ENCODE measurements around the gene PCDHA7.

PCDHA7 gene

DNA sequence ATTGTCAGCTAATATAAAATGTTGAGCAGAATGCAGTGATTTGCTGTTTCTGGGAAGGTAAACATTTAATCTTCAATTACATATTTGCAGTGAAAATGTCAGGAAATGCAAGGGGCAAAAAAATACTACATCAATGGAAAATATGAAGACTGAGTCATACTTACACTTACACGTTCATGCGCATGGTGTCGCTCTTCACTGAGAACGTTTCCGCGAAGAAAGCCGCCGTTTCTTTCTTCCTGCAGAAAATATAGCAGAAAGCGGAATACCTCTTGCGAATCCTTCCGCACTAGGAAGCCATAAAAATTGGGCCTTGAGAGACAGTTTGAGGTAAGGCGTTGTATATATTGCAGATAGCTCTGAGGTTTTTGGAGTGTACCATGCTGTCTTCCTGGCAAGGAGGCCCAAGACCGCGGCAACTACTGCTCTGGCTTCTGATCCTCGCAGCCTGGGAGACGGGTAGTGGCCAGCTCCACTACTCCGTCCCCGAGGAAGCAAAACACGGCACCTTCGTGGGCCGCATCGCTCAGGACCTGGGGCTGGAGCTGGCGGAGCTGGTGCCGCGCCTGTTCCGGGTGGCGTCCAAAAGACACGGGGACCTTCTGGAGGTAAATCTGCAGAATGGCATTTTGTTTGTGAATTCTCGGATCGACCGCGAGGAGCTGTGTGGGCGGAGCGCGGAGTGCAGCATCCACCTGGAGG lies 48.0 kb downstream of the PCDHA7 start, which contains the start of gene PCDHA13:
Gene PCDHA13, plus strand, starts transcription at position 236 of the 702 bp plus-strand sequence. Its CDS starts 145 bp downstream, at position 381.
- H3K36me3 Mint-ChIP-seq (ENCODE audit: low read depth) = peaks cover 79% of the 10 kb centered on the region
- no peaks in the 10 kb centered on the region for H3K27me3 Mint-ChIP-seq (ENCODE audit: low read depth, poor library complexity)
- H3K4me3 Mint-ChIP-seq = no peak within 1 kb of the TSS
- no peak within 1 kb of the TSS for H3K27ac Mint-ChIP-seq
- peaks cover 76% of the 10 kb centered on the region for H3K9me3 Mint-ChIP-seq
- TF ChIP-seq, protein P1, sequence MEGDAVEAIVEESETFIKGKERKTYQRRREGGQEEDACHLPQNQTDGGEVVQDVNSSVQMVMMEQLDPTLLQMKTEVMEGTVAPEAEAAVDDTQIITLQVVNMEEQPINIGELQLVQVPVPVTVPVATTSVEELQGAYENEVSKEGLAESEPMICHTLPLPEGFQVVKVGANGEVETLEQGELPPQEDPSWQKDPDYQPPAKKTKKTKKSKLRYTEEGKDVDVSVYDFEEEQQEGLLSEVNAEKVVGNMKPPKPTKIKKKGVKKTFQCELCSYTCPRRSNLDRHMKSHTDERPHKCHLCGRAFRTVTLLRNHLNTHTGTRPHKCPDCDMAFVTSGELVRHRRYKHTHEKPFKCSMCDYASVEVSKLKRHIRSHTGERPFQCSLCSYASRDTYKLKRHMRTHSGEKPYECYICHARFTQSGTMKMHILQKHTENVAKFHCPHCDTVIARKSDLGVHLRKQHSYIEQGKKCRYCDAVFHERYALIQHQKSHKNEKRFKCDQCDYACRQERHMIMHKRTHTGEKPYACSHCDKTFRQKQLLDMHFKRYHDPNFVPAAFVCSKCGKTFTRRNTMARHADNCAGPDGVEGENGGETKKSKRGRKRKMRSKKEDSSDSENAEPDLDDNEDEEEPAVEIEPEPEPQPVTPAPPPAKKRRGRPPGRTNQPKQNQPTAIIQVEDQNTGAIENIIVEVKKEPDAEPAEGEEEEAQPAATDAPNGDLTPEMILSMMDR (IDR thresholded peaks at IDR 0.05) = no peak
- DNase-seq = no peak
- no peaks in the 10 kb centered on the region for H3K4me1 Mint-ChIP-seq

- peaks cover 74% of the 10 kb centered on the region for H3K9me3 Mint-ChIP-seq
- H3K27me3 Mint-ChIP-seq (ENCODE audit: low read depth, poor library complexity) = no peaks in the 10 kb centered on the region
- H3K4me1 Mint-ChIP-seq = no peaks in the 10 kb centered on the region
- no peak overlapping the region for H3K27ac Mint-ChIP-seq
- TF ChIP-seq, protein P1 (IDR thresholded peaks at IDR 0.05) = no peak
- H3K36me3 Mint-ChIP-seq (ENCODE audit: low read depth) = peaks cover 79% of the 10 kb centered on the region
- DNase-seq = no peak
- no peak overlapping the region for H3K4me3 Mint-ChIP-seq
Measured at GRCh38 chr5:140882591-140882899, 48.5 kb downstream of the PCDHA7 start.

- Mint-ChIP-seq H3K4me3 (no peak overlapping the region), H3K9me3 (peaks cover 66% of the 10 kb centered on the region), H3K27ac (no peak overlapping the region), H3K36me3 (ENCODE audit: low read depth) (peaks cover 77% of the 10 kb centered on the region), H3K27me3 (ENCODE audit: low read depth, poor library complexity) (no peaks in the 10 kb centered on the region), H3K4me1 (no peaks in the 10 kb centered on the region)
- TF ChIP-seq, protein P1 (IDR thresholded peaks at IDR 0.05) = no peak
- no peak for DNase-seq
Measured at GRCh38 chr5:140883373-140883772, 49.3 kb downstream of the PCDHA7 start.

DNA sequence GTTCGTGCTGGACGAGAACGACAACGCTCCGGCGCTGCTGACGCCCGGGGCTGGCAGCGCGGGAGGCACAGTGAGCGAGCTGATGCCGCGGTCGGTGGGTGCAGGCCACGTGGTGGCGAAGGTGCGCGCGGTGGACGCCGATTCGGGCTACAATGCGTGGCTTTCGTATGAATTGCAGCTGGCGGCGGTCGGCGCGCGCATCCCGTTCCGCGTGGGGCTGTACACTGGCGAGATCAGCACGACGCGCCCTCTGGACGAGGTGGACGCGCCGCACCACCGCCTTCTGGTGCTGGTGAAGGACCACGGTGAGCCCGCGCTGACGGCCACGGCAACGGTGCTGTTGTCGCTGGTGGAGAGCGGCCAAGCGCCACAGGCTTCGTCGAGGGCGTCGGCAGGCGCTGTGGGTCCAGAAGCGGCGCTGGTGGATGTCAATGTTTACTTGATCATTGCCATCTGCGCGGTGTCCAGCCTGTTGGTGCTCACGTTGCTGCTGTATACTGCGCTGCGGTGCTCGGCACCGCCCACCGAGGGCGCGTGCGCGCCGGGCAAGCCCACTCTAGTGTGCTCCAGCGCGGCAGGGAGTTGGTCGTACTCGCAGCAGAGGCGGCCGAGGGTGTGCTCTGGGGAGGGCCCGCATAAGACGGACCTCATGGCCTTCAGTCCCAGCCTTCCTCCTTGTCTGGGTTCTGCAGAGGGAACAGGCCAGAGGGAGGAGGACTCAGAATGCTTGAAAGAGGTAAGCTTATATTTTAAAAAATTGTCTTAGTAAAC lies 50.0 kb downstream of the PCDHA7 start:
- no peak overlapping the region for H3K27ac Mint-ChIP-seq
- no peak for DNase-seq
- peaks cover 70% of the 10 kb centered on the region for H3K36me3 Mint-ChIP-seq (ENCODE audit: low read depth)
- TF ChIP-seq, protein P1 (IDR thresholded peaks at IDR 0.05) = no peak
- H3K9me3 Mint-ChIP-seq = peaks cover 60% of the 10 kb centered on the region
- H3K27me3 Mint-ChIP-seq (ENCODE audit: low read depth, poor library complexity) = no peaks in the 10 kb centered on the region
- H3K4me3 Mint-ChIP-seq = no peak overlapping the region
- no peaks in the 10 kb centered on the region for H3K4me1 Mint-ChIP-seq
